Loucy (cell line): ENCODE measurements around the gene UBE2J2.

ENCODE experiments used
- CTCF ChIP-seq: fragments of 200-600 bp; sonication (generic); conservative IDR thresholded peaks from 2 replicates; pipeline ENCODE4 v1.5.1; 2014; ENCODE audit warnings: mild to moderate bottlenecking, antibody characterized with exemption, low read length
- EZH2phosphoT487 ChIP-seq: fragments of 200-600 bp; IDR thresholded peaks from 2 replicates; pipeline ENCODE4 v1.6.1; 2018; ENCODE audit warnings: antibody characterized with exemption, mild to moderate bottlenecking, moderate library complexity, borderline replicate concordance

GRCh38 chr1:1243266-1243660, 30.4 kb downstream of the UBE2J2 start:
- TF ChIP-seq EZH2phosphoT487, result no peak
- no peak for TF ChIP-seq CTCF
